Adrenal gland (tissue), 5 donors: ENCODE measurements around the gene BSND.

ENCODE experiments used
- POLR2A ChIP-seq, 2 donors: fragments of 450-650 bp; IDR thresholded peaks; one replicate each; pipeline ENCODE4 v1.6.1; 2017; ENCODE audit warnings: antibody characterized with exemption in 2 of 2, mild to moderate bottlenecking in 2 of 2, moderate library complexity in 1 of 2
- TF ChIP-seq, protein P1 (sequence below), 6 experiments: fragments of 450-650 bp in 4 of 6; fragments of 200-600 bp in 2 of 6; sonication (generic) in 1 of 6; IDR thresholded peaks; 1 replicate in 5 of 6; 2 replicates in 1 of 6; pipeline versions ENCODE4 v1.5.1 to v1.8.0; 2016 to 2021; ENCODE audit warnings: antibody characterized with exemption in 6 of 6, mild to moderate bottlenecking in 2 of 6, moderate library complexity in 1 of 6
- donor health status: DM: no; HTN: no; CAD: no.

DNA sequence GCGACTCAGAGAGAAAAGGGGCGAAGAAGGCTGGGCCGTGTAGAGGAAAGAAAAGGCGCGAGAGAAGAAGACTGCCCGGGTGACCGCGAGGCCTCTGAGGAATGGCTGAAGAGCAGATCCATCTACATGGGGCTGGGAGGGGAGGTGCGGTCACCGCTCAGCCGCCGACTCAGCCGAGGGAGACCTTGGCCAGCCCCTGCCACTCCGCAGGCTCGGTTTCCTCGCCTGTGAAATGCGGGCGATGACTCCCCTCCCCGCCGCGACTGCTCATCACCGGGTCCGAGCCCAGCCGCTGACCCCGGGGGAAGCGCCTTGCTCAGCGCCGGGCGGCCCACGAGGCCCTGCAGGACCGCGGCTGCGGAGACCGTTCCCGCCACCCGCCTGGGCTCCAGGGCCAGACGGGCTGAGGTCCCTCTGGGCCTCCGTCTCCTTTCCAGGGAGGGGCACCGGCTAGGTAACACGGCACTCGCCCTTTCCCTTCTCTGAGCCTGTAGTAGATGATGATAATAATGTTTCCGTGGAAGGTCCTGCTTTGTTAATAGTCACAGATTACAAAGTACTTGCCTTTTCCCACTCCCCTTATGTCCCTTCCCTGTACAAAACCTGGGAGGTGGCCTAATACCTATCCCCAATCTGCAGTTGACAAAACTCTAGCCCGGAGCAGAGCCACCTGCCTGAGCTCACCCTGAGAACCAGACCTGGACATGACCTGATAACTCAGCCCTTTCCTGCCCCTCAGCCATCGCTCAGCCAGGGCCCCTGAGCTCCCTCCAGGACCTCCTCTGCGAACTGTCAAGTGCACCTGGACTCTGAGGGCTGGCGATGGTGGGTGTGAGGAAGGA lies 1.6 kb upstream of the BSND start:
- TF ChIP-seq POLR2A (IDR thresholded peaks at IDR 0.05): no peak
- TF ChIP-seq, protein P1, sequence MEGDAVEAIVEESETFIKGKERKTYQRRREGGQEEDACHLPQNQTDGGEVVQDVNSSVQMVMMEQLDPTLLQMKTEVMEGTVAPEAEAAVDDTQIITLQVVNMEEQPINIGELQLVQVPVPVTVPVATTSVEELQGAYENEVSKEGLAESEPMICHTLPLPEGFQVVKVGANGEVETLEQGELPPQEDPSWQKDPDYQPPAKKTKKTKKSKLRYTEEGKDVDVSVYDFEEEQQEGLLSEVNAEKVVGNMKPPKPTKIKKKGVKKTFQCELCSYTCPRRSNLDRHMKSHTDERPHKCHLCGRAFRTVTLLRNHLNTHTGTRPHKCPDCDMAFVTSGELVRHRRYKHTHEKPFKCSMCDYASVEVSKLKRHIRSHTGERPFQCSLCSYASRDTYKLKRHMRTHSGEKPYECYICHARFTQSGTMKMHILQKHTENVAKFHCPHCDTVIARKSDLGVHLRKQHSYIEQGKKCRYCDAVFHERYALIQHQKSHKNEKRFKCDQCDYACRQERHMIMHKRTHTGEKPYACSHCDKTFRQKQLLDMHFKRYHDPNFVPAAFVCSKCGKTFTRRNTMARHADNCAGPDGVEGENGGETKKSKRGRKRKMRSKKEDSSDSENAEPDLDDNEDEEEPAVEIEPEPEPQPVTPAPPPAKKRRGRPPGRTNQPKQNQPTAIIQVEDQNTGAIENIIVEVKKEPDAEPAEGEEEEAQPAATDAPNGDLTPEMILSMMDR (IDR thresholded peaks at IDR 0.05): no peak
